CD8-positive, alpha-beta memory T cell (primary cell): Measurements from ENCODE around the gene ALDH1A3. TPM values are rescaled to one million over a fixed set of nuclear protein-coding genes. Genes with fewer than 3 reads are reported as not detected.

Source experiments
- CTCF ChIA-PET: fragments of 350-600 bp; sonication (Branson Sonifier 250); formaldehyde crosslinking; loops from one replicate; lab custom pipeline; 2021; ENCODE audit warnings: antibody characterized with exemption; lab: Charles Lee
- POLR2A ChIA-PET: fragments of 350-600 bp; sonication (Branson Sonifier 250); formaldehyde crosslinking; loops from one replicate; lab custom pipeline; 2021; ENCODE audit warnings: antibody characterized with exemption; lab: Charles Lee
- DNase-seq, 5 donors: peaks; one replicate each; pipeline versions ENCODE4 v3.0.0 to v3.0.0-alpha.2; 2020 to 2022; ENCODE audit warnings: mixed read lengths in 1 of 5
- H3K27ac ChIP-seq: one replicate; pipeline ENCODE4 v1.7.0; 2013; ENCODE audit warnings: low read depth, mild to moderate bottlenecking, low read length, moderate library complexity
- H3K27me3 ChIP-seq: 2 replicates; pipeline ENCODE4 v1.7.0; 2013; ENCODE audit warnings: low read length, mild to moderate bottlenecking; ENCODE audit not compliant: insufficient read depth, poor library complexity, severe bottlenecking
- H3K36me3 ChIP-seq: 2 replicates; pipeline ENCODE4 v1.7.0; 2013; ENCODE audit warnings: mild to moderate bottlenecking, low read length, moderate library complexity; ENCODE audit not compliant: insufficient read depth
- H3K4me1 ChIP-seq: 2 replicates; pipeline ENCODE4 v1.7.0; 2013; ENCODE audit warnings: mild to moderate bottlenecking, low read length, moderate library complexity; ENCODE audit not compliant: insufficient read depth
- H3K4me3 ChIP-seq: 2 replicates; pipeline ENCODE4 v1.7.0; 2013; ENCODE audit warnings: mild to moderate bottlenecking, low read length
- H3K9me3 ChIP-seq: 2 replicates; pipeline ENCODE4 v1.7.0; 2013; ENCODE audit warnings: mild to moderate bottlenecking, low read length
- H3K27ac Mint-ChIP-seq, 8 donors: one replicate each; pipeline ENCODE4 v1.8.0; 2020 to 2021; ENCODE audit warnings: mixed read lengths in 8 of 8, mild to moderate bottlenecking in 6 of 8, inconsistent platforms in 3 of 8, moderate library complexity in 3 of 8
- H3K27me3 Mint-ChIP-seq, 2 donors: one replicate each; pipeline ENCODE4 v1.8.0; 2020 to 2021; ENCODE audit warnings: mixed read lengths in 2 of 2, mild to moderate bottlenecking in 1 of 2, moderate library complexity in 1 of 2
- H3K36me3 Mint-ChIP-seq, 3 donors: one replicate each; pipeline ENCODE4 v1.8.0; 2020 to 2021; ENCODE audit warnings: mixed read lengths in 3 of 3, inconsistent platforms in 1 of 3, mild to moderate bottlenecking in 1 of 3
- H3K4me1 Mint-ChIP-seq, 3 donors: one replicate each; pipeline ENCODE4 v1.8.0; 2020 to 2021; ENCODE audit warnings: mixed read lengths in 3 of 3, inconsistent platforms in 1 of 3, mild to moderate bottlenecking in 1 of 3
- H3K4me3 Mint-ChIP-seq, 7 donors: one replicate each; pipeline ENCODE4 v1.8.0; 2020 to 2021; ENCODE audit warnings: mixed read lengths in 7 of 7, mild to moderate bottlenecking in 6 of 7, moderate library complexity in 4 of 7, inconsistent platforms in 2 of 7
- H3K9me3 Mint-ChIP-seq, 5 donors: one replicate each; pipeline ENCODE4 v1.8.0; 2020 to 2022; ENCODE audit warnings: mixed read lengths in 5 of 5, mild to moderate bottlenecking in 3 of 5, moderate library complexity in 2 of 5, inconsistent platforms in 1 of 5
- polyA plus RNA-seq: library from polyadenylated mRNA; unstranded; fragments of 300-500 nt; fragmentation: Illumina TruSeq; gene quantifications from one replicate; pipeline ENCODE4 v1.2.3, GENCODE V29; 2021
- total RNA-seq, 2 experiments: library from RNA; stranded (reverse); gene quantifications; one replicate each; pipeline ENCODE4 v1.2.3, GENCODE V29; 2021

Gene ALDH1A3
- total and polyA plus RNA-seq, 3 experiments from 2014 or later: not detected

DNA sequence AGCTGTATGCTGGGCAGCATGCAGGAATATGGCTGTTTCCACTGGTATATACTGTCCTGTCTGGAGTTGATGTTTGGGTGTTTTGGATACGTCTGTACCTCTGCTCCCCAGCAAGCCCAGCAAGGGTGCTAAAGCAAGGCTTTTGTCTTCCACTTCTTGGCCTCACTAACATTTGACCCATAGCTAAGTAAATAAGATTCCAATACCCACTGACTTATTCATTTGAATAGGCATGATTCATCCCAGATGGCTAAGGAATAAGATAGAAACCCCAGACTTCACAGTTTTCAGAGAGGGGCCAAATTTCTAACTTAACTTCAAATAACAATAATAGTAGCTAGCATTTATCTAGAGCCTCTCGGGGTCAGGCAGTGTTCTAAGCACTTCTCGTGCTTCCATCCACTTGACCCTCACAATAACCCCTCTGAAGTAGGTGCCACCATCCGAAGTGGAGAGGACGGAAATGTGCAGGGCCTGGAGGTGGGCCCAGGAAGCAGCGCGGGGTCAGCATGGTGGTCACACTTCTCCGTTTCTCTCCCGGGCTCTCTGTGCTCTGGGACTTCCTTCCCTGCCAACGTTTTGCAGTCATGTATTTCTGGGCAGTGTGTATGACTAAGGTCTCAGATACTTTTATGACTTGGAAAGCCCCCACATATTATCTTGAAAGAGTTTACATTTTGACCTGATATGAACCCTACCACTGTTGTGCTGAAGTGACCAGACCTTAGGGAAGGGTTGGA is 78.9 kb downstream of the ALDH1A3 start:
- no peak overlapping the region for H3K4me3 Mint-ChIP-seq
- H3K9me3 Mint-ChIP-seq: no peaks in the 10 kb centered on the region
- Histone ChIP-seq H3K4me3 (no peak overlapping the region), H3K36me3 (no peaks in the 10 kb centered on the region), H3K9me3 (no peaks in the 10 kb centered on the region), H3K27ac (no peak overlapping the region), H3K4me1 (no peaks in the 10 kb centered on the region), H3K27me3 (peaks cover 3% of the 10 kb centered on the region)
- no peak overlapping the region for H3K27ac Mint-ChIP-seq
- no peak for DNase-seq
- H3K27me3 Mint-ChIP-seq: peaks cover 15 to 53% of the 10 kb centered on the region in 2 donors
- H3K36me3 Mint-ChIP-seq: no peaks in the 10 kb centered on the region
- ChIA-PET POLR2A (no interaction called here), CTCF (no interaction called here)
- H3K4me1 Mint-ChIP-seq: peaks cover 0 to 3% (median 0%) of the 10 kb centered on the region in 3 donors

DNA sequence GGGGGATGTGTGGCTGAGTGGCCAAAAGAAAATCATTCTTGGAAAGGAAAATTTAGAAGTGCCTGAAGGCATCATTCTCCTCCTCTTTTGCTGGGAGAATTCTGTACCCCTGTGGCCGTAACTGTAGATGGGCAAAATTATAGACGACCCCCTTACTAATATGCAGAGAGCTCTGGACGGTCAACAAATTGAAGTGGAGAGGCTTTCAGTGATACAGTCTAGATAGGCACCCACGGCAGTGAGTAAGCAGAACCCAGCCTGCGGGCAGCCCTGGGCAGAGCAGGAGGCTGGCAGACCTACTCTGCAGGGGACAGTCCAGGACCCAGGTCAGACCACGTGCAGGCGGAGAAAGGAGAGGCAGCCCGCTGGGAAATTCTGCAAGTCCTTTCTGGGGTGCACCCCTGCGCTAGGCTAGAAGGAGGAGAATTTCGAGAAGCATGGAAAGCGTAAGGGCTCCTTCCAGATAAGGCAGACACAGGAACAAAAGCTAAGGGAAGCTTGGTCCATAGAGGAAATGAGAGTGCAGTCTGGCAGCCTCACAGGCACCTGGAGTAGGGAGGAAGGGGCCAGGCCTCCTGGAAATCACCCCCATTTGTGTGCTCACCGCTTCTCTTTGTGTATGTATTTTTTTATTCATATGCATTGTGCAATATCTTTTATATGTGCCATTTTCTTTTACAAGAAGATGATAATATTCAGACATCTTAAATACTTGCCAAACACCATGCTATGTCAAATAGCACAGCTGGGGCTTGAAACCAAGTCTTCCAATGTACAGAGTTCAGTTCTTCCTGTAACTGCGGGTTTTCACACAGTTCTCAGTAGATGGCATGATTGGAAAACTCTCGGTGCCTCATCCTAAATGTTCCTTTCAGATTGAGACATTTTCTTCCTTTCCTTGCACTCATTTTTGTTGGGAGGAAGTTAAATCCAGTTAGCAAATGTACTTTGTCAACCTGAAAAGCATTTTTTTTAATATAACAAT is 79.7 kb downstream of the ALDH1A3 start:
- Histone ChIP-seq H3K36me3 (no peaks in the 10 kb centered on the region), H3K4me1 (no peaks in the 10 kb centered on the region), H3K4me3 (no peak overlapping the region), H3K9me3 (no peaks in the 10 kb centered on the region), H3K27me3 (peaks cover 3% of the 10 kb centered on the region), H3K27ac (no peak overlapping the region)
- H3K4me3 Mint-ChIP-seq: no peak overlapping the region
- no peaks in the 10 kb centered on the region for H3K36me3 Mint-ChIP-seq
- ChIA-PET POLR2A (no interaction called here), CTCF (no interaction called here)
- no peak for DNase-seq
- H3K4me1 Mint-ChIP-seq: peaks cover 0 to 3% (median 0%) of the 10 kb centered on the region in 3 donors
- peaks cover 19 to 56% of the 10 kb centered on the region in 2 donors for H3K27me3 Mint-ChIP-seq
- H3K9me3 Mint-ChIP-seq: no peaks in the 10 kb centered on the region
- H3K27ac Mint-ChIP-seq: no peak overlapping the region

Other genes starting within 250 kb of the ALDH1A3 start
- under 1 TPM; 0.31 to 0.79 TPM for gene LRRK1, start 39.5 kb downstream of the ALDH1A3 start, total RNA-seq
- not detected for gene LRRK1, start 39.5 kb downstream of the ALDH1A3 start, polyA plus RNA-seq